Left lung (tissue), 10 donors: ENCODE results near the gene GPR153. TPM values are rescaled to one million over a fixed set of nuclear protein-coding genes. Genes with fewer than 3 reads are reported as not detected.

Source experiments
- ATAC-seq: fragments of 200-7000 bp; cut with Tn5 transposase; one replicate; pipeline ENCODE4 v1.9.1; 2020; ENCODE audit warnings: moderate library complexity
- DNase-seq, 4 donors: peaks; one replicate each; pipeline ENCODE4 v3.0.0-alpha.2; 2013 to 2020
- H3K27ac ChIP-seq, 2 donors: fragments of 200-600 bp; sonication (generic) in 1 of 2; one replicate each; pipeline versions ENCODE4 v1.5.0 to v1.8.0; 2020 to 2021
- H3K27me3 ChIP-seq, 2 donors: fragments of 200-600 bp; sonication (generic) in 1 of 2; one replicate each; pipeline versions ENCODE4 v1.5.0 to v1.8.0; 2020 to 2021
- H3K36me3 ChIP-seq, 2 donors: fragments of 200-600 bp; sonication (generic) in 1 of 2; one replicate each; pipeline versions ENCODE4 v1.5.0 to v1.8.0; 2020 to 2021
- H3K4me1 ChIP-seq, 2 donors: fragments of 200-600 bp; one replicate each; pipeline ENCODE4 v1.8.0; 2021
- H3K4me3 ChIP-seq, 2 donors: fragments of 200-600 bp; sonication (generic) in 1 of 2; one replicate each; pipeline versions ENCODE4 v1.5.0 to v1.8.0; 2020 to 2021; ENCODE audit warnings: mild to moderate bottlenecking in 1 of 2
- H3K9me3 ChIP-seq, 2 donors: fragments of 200-600 bp; sonication (generic) in 1 of 2; one replicate each; pipeline versions ENCODE4 v1.5.0 to v1.8.0; 2020 to 2021
- intact Hi-C, 2 donors: fragments of 100-400 bp; cut with DNase I; formaldehyde crosslinking; loops; one replicate each; pipeline versions ENCODE4 v1.11.2 to v1.14.2; 2022
- polyA plus RNA-seq, 6 donors: library from polyadenylated mRNA; unstranded; fragments of 120-200 nt; gene quantifications; one replicate each; pipeline ENCODE4 v1.2.1, GENCODE V29; 2013; ENCODE audit not compliant: insufficient read length in 6 of 6
- total RNA-seq, 2 donors: library from RNA; stranded (reverse); fragmentation: NEBNext Ultra II Directional; extraction: Animal tissue kit (Norgen Biotek cat#: 25700); gene quantifications; one replicate each; pipeline ENCODE4 v1.2.1, GENCODE V29; 2021
- TF ChIP-seq, protein P1 (sequence below), 2 donors: fragments of 200-600 bp; sonication (generic) in 1 of 2; IDR thresholded peaks; one replicate each; pipeline versions ENCODE4 v1.5.0 to v1.8.0; 2021; ENCODE audit warnings: antibody characterized with exemption in 2 of 2
- donor health status: DM: no; HTN: yes; CAD: no.
- donor health status: DM: no; HTN: no; CAD: no.

GPR153 gene
- total and polyA plus RNA-seq, 8 donors: 13.8 to 31.6 (median 18.0) TPM

DNA sequence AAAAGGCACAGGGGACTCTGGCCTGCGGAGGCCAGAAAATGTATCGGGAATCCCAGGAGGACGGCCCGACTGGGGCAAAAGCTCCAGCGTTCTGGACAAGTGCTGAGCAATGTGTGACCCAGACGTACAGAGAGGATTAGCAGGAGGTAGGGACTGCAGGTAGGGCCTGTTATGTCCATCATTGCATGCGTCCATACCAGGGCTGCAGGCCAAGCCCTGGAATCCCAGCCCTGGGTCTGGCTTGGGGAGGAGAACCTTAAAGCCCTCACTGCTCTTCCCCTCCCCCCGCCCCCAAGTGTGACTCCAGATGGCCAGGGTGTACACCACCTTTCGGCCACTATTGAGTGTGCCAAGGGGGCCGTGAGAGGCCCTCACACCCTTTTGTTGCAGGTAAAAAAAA is 53.0 kb downstream of the GPR153 start:
- DNase-seq (no peak), ATAC-seq (no peak)
- no peaks in the 10 kb centered on the region for H3K9me3 ChIP-seq
- H3K4me1 ChIP-seq: peaks cover 27 to 41% of the 10 kb centered on the region in 2 donors
- H3K4me3 ChIP-seq: no peak overlapping the region
- H3K36me3 ChIP-seq: no peaks in the 10 kb centered on the region
- peaks cover 12 to 58% of the 10 kb centered on the region in 2 donors for H3K27me3 ChIP-seq
- intact Hi-C loops: no loop called here
- TF ChIP-seq, protein P1, sequence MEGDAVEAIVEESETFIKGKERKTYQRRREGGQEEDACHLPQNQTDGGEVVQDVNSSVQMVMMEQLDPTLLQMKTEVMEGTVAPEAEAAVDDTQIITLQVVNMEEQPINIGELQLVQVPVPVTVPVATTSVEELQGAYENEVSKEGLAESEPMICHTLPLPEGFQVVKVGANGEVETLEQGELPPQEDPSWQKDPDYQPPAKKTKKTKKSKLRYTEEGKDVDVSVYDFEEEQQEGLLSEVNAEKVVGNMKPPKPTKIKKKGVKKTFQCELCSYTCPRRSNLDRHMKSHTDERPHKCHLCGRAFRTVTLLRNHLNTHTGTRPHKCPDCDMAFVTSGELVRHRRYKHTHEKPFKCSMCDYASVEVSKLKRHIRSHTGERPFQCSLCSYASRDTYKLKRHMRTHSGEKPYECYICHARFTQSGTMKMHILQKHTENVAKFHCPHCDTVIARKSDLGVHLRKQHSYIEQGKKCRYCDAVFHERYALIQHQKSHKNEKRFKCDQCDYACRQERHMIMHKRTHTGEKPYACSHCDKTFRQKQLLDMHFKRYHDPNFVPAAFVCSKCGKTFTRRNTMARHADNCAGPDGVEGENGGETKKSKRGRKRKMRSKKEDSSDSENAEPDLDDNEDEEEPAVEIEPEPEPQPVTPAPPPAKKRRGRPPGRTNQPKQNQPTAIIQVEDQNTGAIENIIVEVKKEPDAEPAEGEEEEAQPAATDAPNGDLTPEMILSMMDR (IDR thresholded peaks at IDR 0.05): no peak
- no peak overlapping the region for H3K27ac ChIP-seq

DNA sequence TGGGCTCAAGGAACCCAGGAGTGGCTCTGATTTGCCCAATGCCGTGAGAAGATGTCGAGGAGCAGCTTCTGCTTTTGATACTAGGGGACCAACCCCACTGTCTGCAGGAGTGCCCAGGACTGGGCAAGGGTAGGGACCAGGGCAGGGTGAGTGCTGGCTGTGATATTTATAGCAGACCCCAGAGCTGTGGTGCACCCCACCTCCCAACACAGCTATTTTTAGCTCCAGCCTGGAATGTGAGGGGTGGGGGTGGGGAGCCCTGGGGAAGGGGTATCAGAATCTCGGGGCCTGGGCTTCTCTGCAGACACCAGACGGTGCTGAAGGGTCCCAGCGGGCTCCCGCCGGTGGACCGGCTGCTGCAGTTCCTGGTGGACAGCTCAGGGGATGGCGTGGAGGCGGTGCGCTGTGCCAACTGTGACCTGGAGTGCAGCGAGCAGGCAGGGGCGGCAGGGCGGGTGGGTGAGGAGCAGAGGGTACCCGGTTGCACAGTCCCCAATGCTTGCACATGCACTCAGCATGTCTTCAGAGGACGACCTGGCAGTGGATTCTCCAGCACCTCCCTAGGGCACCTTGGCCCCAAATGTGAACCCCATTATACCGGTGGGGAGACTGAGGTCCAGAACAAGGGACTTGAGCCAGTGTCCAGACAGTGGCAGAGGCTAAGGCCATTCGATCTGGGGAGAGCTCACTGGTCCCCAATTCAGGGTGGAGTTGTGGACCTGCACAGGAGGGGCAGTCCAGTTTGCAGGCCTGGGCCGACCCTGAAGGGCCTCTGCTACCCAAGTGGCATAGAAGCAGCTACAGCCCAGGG is 53.6 kb downstream of the GPR153 start:
- TF ChIP-seq, protein P1 (IDR thresholded peaks at IDR 0.05): no peak
- Histone ChIP-seq H3K27me3 (peaks cover 12 to 58% of the 10 kb centered on the region in 2 donors), H3K4me1 (peaks cover 27 to 41% of the 10 kb centered on the region in 2 donors), H3K36me3 (no peaks in the 10 kb centered on the region), H3K4me3 (no peak overlapping the region), H3K9me3 (no peaks in the 10 kb centered on the region), H3K27ac (no peak overlapping the region)
- ATAC-seq (no peak), DNase-seq (no peak)
- intact Hi-C loops: no loop called here

DNA sequence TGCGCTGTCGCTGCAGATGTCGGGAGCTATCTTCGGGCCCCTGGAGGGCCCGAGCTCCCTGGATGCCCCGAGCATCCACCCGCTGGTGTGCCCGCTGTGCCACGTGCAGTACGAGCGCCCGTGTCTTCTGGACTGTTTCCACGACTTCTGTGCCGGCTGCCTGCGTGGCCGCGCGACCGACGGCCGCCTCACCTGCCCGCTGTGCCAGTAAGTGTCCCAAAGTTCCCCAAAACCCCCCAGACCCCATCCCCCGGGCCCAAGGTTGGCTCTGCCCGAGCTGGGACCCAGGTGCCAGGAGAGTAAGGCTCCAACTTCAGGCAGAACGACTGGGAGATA is 54.4 kb downstream of the GPR153 start:
- Histone ChIP-seq H3K4me3 (peak overlapping the region; percentile 47 to 57), H3K4me1 (peaks cover 27 to 41% of the 10 kb centered on the region in 2 donors), H3K36me3 (no peaks in the 10 kb centered on the region), H3K27me3 (peaks cover 12 to 58% of the 10 kb centered on the region in 2 donors), H3K9me3 (no peaks in the 10 kb centered on the region), H3K27ac (no peak overlapping the region)
- ATAC-seq: no peak
- intact Hi-C loops: no loop called here
- DNase-seq: no peak
- TF ChIP-seq, protein P1 (IDR thresholded peaks at IDR 0.05): no peak

DNA sequence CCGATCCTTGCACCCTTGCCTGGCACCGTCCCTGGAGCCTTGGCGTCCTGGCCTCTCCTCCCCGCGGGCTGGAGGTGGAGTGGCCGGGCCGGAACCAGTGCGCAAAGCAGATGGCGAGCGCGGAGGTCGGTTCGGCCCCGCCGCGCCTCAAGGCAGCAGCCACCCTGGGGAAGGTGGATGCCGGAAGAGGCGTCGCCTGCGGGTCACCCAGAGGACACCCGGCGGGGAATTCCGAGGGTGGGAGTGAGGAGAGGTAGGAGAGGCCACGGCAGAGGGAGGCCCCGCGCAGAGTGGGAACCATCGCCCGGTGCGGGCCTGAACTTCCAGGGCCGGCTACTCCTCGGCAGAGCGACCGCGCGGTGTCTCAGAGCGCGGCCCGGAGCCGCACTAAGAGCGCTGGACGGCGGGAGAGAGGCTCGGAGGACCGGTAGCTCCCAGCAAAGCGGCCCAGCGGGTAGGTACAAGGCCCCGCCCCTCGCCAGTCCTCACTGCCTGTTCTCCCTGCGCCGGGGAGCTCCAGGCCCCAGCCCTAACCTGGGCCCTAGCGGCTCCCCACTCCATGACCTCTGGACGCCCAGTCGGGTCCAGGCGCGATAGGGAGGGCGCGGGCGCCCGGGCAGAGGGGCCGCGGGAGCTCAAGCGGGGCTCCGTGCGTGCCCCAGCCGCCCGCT is 54.9 kb downstream of the GPR153 start, which contains the start of gene RNF207:
Gene RNF207 (plus strand): TSS at position 271 of the 671 bp plus-strand sequence. CDS start 417 bp downstream, outside the sequence.
- no peaks in the 10 kb centered on the region for H3K9me3 ChIP-seq
- no peaks in the 10 kb centered on the region for H3K36me3 ChIP-seq
- TF ChIP-seq, protein P1 (IDR thresholded peaks at IDR 0.05): no peak
- DNase-seq (peak in 3 of 4 donors; percentile 61 to 89 (median 66)), ATAC-seq (peak; percentile 83)
- peaks cover 12 to 58% of the 10 kb centered on the region in 2 donors for H3K27me3 ChIP-seq
- peaks cover 27 to 41% of the 10 kb centered on the region in 2 donors for H3K4me1 ChIP-seq
- peak within 1 kb of the TSS; percentile 39 to 70 for H3K27ac ChIP-seq
- intact Hi-C loops: no loop called here
- H3K4me3 ChIP-seq: peak within 1 kb of the TSS; percentile 47 to 57

DNA sequence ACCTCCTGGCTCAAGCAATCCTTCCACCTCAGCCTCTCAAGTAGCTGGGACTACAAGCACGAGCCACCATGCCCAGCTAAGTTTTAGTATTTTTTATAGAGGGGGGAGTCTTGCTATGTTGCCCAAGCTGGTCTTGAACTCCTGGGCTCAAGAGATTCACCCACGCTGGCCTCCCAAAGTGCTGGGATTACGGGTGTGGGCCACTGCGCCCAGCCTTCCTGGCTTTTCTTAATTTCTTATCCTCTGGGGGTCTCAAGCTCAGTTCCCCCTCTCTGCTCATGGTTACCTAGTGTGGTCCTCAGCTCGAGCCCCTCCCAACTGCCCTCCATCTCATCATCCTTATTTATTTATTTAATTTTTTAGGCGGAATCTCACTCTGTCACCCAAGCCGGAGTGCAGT is 58.6 kb downstream of the GPR153 start:
- H3K4me1 ChIP-seq: peaks cover 23 to 46% of the 10 kb centered on the region in 2 donors
- intact Hi-C loops: no loop called here
- ATAC-seq: no peak

More for the DNA sequence above, 58.6 kb downstream of the GPR153 start:
- no peak overlapping the region for H3K4me3 ChIP-seq
- TF ChIP-seq, protein P1 (IDR thresholded peaks at IDR 0.05): no peak
- no peaks in the 10 kb centered on the region for H3K9me3 ChIP-seq
- H3K36me3 ChIP-seq: peaks cover 0 to 2% of the 10 kb centered on the region in 2 donors
- no peak overlapping the region for H3K27ac ChIP-seq
- peaks cover 12 to 27% of the 10 kb centered on the region in 2 donors for H3K27me3 ChIP-seq
- no peak for DNase-seq
